GM19397 (cell line): ENCODE measurements around the gene FAM163A.

Source experiments
- ATAC-seq: cut with Tn5 transposase; IDR thresholded peaks from one replicate; pipeline ENCODE4 v1.9.1; 2021; ENCODE audit warnings: mild to moderate bottlenecking, moderate library complexity; ENCODE audit not compliant: unreplicated experiment

The FAM163A gene

GRCh38 chr1:179813626-179814545 lies 70.8 kb downstream of the FAM163A start:
- ATAC-seq: no peak

- ATAC-seq: peak; percentile 37
Observed at GRCh38 chr1:179814546-179814838, 71.4 kb downstream of the FAM163A start.

DNA sequence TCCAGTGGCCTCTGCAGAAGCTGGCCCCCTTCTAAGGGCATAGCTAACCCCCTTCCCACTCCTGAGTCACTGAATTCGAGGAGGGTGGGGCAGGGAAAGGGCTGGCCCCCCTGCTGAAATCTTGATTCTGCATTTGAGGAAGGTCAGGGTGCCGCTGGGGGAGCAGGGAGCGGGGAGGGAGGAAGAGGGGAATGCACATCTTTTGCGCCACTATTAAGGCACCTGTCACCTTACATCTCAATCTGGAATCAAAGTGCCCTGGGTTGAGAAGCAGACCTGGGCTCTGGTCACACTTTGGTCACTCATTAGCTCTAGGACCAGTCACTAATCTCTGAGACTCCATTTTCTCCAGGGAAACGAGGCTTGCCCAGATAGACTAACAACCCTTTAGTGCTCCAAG lies 72.5 kb downstream of the FAM163A start:
- no peak for ATAC-seq

GRCh38 chr1:179816196-179816960 lies 73.3 kb downstream of the FAM163A start:
- ATAC-seq: no peak

DNA sequence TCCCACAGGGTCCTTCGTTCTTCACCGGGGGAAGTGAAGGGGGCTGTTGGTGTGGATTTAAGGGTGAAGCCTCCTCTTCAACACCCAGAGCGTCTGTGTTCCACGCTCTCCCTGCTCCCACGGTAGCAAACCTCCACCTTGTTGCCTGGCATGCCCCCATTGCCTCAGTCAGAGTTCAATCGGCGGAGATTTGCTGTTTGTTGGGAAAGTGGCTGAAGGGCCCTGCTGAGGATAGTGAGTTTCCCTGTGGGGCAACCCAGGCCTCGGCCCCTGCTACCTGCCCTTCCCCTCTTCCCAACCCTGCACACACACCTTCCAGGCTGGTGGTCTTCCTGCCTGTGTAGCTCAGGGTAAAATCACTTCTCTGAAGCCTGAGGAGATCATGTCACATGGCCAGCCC lies 74.0 kb downstream of the FAM163A start:
- no peak for ATAC-seq

- ATAC-seq: no peak
Observed at GRCh38 chr1:179817789-179818188, 74.7 kb downstream of the FAM163A start.

- ATAC-seq: no peak
Observed at GRCh38 chr1:179818260-179818659, 75.2 kb downstream of the FAM163A start.

DNA sequence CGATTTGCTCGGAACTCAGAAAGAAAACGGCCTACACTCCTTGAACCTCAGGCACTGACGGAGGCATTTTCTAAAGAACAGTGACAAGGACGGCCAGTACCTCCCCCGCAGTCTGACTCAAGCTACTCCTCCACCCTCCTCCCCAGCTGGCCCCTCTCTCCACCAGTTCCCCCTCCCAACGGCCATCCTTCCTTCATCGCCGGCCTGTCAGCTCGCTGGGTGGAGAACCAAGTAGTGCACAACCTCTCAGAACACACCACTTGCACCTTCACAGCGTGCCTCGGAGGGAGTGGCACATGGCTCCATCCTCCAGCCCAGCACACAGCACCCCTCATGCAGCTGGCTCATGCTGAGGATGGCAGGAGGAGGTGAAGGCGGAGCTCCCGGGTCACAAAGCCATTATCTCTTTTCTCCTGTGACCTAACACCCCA lies 75.7 kb downstream of the FAM163A start:
- no peak for ATAC-seq

GRCh38 chr1:179820226-179820970 lies 77.3 kb downstream of the FAM163A start:
- ATAC-seq: no peak

GRCh38 chr1:179821524-179821923 lies 78.4 kb downstream of the FAM163A start:
- no peak for ATAC-seq

DNA sequence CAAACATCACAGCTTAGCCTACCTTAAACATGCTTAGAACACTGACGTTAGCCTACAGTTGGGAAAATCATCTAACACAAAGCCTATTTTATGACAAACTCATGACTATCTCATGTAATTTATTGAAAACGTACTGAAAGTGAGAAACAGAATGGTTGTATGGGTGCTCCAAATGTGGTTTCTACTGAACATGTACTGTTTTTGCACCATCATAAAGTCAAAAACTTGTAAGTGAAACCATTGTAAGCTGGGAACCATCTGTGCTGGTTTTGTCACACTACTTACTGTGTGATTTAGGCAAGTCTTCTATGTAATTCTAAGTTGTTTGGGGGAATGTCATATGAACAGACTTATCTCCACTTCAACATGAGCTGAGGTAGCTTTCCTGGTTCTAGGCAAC lies 79.0 kb downstream of the FAM163A start:
- ATAC-seq: no peak

DNA sequence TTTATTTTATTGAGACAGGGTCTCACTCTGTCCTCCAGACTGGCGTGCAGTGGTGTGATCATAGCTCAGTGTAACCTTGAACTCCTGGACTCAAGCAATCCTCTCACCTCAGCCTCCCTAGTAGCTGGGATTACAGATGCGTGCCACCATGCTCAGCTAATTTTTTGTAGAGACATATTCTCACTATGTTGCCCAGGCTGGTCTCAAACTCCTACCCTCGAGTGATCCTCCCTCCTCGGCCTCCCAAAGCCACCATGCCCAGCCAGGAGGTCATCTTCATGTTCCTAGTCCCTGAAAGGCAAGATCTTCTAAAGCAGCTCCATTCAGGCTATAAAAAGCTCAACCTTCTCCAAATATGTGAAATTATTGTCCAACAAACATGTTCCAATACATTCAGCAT lies 80.6 kb downstream of the FAM163A start:
- no peak for ATAC-seq

DNA sequence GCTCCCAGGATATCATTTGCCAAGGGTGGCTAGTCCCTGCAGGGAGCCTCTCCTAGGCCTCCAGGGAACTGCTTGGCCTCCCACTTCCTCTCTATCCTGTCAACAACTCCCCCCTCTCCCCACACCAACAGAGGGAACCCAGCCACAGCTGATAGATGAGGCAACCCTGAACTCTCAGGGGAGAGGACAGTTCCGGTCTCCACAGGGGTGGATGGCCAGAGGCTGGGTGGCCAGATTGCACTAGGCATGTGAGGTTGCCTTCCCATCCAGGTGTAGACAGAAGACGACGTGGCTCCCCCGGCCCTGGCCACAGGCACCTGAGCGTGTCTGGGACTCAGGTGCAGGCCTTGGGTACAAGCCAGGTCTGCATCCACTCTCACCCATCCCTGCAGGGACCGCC lies 81.2 kb downstream of the FAM163A start:
- no peak for ATAC-seq

DNA sequence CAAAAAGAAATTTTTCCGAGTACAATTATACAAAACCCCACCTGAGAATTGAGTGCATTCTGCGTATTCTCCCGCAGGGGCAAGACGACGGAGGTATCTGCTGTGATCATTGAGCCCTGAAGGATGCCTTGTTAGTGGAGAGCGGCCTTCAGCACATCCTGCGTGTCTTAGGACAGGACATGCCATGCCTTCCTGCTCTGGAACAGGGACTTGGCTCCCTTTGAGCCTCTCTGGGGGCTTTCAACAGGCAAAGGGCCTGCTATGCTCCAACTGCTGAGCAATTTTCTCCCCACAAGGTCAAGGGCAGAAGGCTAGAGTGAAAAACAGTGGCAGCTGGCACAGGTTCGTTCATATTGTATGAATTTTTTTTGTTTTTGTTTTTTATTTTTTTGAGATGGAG lies 82.1 kb downstream of the FAM163A start:
- ATAC-seq: no peak

GRCh38 chr1:179825798-179826460 lies 82.8 kb downstream of the FAM163A start:
- no peak for ATAC-seq

GRCh38 chr1:179826626-179827280 lies 83.7 kb downstream of the FAM163A start:
- no peak for ATAC-seq

DNA sequence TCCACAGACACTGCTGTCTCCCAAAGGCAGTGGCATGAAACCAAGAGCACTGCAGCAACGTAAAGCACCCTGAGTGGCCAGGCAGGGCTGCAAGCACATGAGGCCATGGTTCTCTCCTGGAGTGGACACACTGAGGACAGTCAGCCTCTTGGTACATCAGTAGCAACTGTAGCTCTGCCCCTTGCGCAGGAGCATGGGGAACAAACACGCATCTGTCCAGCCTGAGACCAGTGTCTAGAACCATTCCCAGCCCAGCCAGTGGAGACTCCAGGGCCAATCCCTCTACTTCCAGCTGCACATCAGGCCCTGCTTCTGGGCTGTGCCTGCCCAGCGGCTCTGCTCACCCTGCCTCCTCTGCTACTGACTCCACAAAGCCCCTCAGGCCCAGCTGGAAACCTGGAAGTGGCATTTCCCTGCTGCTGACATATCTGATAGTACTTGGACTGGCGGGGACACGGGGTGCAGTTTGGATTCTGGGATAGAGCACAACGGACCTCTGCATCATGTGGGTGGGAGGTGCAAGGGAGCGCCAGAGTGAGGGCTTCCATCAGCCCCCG lies 85.5 kb downstream of the FAM163A start:
- no peak for ATAC-seq

DNA sequence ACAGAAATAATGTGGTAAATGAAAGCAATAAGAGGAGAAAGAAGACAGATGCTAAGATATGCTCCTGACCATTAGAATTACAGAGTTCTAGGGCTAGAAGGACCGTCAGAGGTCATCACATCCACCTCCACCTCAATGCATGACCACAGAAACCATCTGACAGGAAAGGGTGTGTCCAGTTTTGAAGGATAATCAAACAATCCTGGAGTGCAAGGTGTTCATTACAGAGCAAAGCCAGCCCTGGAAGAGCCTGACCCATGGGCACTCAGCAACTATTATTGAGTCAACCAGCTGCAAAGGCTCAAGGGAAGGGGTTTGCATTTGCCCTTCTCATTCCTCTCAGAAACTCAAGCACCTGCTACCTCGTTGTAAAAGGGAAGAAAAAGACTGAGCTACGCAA lies 88.1 kb downstream of the FAM163A start:
- ATAC-seq: no peak

DNA sequence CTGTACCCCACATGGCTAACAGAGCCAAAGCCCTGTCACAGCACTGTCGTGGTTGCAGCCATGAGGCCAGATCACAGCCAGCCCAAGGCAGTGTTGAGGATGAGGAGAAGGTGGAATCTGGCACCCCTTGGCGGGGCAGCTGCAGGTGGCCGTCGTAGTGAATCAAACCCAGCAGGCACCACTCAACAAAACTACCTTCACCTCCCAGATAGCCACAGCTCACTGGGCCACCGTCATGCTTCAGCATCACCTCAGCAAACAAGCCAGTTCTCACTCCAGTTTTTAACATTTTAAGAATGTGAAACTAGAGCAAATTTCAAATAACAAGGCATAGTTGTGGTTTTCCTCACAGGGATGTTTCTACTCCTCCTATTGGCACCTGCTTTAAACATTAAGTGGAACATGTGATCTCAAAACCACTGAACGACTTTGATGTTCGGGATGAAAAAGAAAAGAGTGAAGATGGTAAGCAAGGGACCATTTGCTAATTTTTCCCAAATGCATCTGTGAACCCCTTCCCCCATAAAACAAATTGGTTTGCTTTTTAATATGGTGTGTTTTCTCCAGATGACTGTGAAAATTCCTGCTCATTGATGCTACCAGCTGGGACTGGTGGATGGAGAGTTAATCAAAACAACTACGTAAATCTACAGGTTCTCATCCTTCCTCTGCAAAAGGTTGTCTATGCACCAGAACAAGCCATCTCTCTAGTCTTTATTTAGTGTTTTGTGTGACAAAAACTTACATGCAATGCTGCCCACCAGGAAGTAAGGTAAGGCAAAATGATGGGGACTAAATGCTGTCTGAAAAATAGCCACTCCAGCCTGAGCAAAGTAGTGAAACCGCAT lies 89.0 kb downstream of the FAM163A start:
- ATAC-seq: no peak
